ENCODE results near the gene SORCS3. TPM values are rescaled to one million over a fixed set of nuclear protein-coding genes. Genes with fewer than 3 reads are reported as not detected.
A peak's percentile ranks its signal among the peaks of the same experiment; 100 is the strongest.

SORCS3 gene
- total RNA-seq, 2 donors from 2014 or later: not detected

DNA sequence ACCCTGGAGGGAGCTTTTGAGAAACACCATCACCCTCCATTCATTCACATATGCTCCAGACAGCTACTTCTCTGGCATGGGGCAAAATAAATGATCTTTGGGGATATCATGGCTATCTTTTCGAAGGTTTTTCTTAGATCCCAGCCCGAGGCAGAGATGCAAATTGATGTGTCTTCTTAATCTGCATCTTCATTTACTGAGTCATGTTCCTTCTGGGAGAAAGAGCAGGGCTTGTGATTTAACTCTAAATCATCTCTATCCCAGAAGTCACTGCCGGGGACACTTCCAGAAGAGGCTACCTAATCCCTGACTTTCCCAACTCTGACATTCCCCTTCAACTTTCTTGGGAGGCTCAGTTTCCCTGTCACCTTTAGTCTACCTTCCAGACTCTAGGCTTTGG, 90.1 kb downstream of the SORCS3 start:
- Mint-ChIP-seq H3K36me3 (peaks cover 0 to 4% of the 10 kb centered on the region in 2 donors), H3K27ac (no peak overlapping the region)
- no peak for ATAC-seq

DNA sequence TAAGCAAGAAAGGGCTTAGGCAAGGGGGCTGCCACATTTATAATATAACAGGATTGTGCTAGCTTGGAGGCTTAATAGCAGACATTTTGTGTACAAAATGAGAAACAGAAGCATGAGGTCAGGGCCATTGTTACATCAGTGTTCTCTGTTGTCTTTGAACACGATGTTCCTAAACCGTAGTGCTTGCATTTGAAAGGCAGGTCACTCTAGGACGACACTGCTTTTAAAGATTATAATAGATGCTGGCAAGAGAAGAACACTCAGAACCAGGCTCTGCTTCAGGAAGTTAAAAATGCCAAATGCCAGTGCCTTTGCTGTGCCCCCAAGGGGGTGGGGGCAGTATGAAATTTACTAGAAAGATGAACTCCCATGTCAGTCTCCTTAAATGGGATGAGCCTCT, 91.1 kb downstream of the SORCS3 start:
- DNase-seq (ENCODE audit: low spot score in 2 of 2) (no peak), ATAC-seq (no peak)
- Mint-ChIP-seq H3K27ac (no peak overlapping the region), H3K9me3 (no peaks in the 10 kb centered on the region), H3K36me3 (no peaks in the 10 kb centered on the region)

More for the DNA sequence above, 90.1 kb downstream of the SORCS3 start:
- H3K9me3 Mint-ChIP-seq: peaks cover 5% of the 10 kb centered on the region in 2 donors
- DNase-seq (ENCODE audit: low spot score in 2 of 2): no peak

DNA sequence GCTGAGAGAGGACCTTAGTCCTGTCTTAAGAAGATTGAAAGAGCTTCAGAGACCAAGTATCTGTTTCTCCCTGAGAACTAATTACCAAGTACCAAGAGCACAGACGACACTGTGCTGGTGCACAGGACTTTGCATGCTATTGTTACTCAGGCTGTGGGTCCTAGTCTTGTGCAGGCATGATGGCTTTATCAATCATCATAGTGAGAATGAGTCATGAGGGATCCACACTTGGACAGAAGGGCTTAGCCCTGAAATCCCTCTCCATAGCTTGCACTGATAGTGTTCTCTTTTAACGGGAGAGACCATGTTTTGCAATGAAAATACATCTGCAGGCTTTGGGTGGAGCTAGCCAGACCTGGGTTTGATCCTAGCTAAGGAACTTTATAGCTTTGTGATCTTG, 93.3 kb downstream of the SORCS3 start:
- H3K36me3 Mint-ChIP-seq: no peaks in the 10 kb centered on the region
- H3K27ac Mint-ChIP-seq: no peak overlapping the region
- no peak for DNase-seq (ENCODE audit: low spot score in 2 of 2)
- H3K9me3 Mint-ChIP-seq: no peaks in the 10 kb centered on the region
- ATAC-seq: no peak

DNA sequence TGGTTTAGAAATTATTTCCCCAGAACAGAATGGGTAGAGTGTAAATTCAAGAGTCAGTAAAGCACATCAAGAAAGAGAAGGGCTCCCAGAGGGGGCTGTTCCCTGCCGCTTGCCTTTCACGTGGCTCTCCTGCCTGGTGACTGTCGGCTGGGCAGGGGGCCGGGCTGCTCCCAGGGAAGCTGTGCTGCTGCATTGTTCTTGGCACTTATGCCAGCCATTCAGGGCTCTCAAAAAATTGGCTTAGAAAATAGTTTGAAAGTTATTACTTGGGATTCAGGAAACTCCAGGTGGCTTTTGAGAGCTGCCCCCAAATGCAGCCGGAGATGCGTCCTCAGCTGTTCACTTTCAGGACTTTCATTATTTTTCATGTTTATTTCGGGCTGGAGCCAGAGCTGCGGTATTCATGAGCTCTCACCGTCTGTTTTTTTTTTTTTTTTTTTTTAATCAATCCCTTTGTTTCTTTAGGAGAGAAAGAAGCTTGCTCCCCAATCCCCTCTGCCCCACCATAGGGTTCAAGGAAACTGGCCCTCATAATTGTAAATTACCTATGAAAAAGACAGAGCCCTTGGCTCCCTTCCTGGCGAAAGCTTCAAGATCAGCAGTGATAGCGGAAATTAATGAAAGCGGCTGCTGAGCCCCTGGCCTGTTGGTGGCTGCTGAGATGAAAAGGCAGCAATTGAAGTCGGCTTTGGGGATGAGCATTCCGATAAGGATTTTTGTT, 94.1 kb downstream of the SORCS3 start:
- DNase-seq (ENCODE audit: low spot score in 2 of 2) (no peak), ATAC-seq (no peak)
- Mint-ChIP-seq H3K27ac (no peak overlapping the region), H3K9me3 (no peaks in the 10 kb centered on the region), H3K36me3 (no peaks in the 10 kb centered on the region)

DNA sequence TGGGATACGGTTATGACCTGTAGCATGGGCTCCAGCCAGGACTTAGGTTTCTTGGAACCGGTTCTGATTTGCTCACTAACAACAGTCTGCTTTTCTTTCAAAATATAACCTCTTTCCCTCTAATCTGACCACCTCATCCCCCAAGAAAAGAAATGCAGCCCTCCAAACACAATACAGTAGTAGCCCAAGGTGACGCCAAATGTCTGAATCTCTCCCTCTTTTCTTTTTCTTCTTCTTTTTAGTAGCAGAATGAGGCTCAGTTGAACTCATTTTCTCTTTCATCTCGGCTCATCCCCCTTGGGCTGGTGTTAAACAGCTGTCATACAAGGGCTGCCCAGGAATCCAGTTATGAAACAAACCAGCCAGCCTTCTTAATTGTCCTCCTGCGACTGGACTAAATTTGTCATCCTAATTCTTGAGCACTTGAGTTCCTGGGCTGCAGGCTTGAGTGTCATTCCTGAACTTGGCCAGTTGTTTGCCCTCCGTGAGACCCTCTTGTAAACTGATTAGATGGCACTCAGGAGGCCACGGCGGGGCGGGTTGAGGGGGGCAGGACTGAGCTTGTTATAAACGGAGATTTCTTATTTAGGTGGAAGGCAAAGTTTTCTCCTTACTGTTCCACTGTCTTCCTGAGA, 94.8 kb downstream of the SORCS3 start:
- DNase-seq (ENCODE audit: low spot score in 2 of 2) (no peak), ATAC-seq (no peak)
- Mint-ChIP-seq H3K9me3 (no peaks in the 10 kb centered on the region), H3K27ac (no peak overlapping the region), H3K36me3 (no peaks in the 10 kb centered on the region)

DNA sequence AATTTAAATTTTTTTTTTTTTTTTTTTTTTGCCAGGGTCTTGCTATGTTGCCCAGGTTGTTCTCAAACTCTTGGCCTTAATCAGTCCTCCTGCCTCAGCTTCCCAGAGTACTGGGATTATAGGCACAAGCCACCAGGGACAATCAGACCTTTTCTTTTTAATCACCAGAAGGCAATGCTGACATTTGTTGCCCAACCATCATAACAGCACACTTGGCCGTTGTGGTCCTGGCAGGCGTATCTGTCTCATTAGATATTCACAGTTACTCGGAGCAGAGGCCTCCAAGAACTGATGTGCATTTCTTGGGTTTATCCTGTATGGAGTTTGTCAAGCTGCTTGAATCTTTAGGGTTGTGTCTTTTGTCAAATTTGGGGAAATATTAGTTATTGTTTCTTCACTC, 100.0 kb downstream of the SORCS3 start:
- Mint-ChIP-seq H3K27ac (no peak overlapping the region), H3K9me3 (no peaks in the 10 kb centered on the region), H3K36me3 (no peaks in the 10 kb centered on the region)
- no peak for DNase-seq (ENCODE audit: low spot score in 2 of 2)
- no peak for ATAC-seq

DNA sequence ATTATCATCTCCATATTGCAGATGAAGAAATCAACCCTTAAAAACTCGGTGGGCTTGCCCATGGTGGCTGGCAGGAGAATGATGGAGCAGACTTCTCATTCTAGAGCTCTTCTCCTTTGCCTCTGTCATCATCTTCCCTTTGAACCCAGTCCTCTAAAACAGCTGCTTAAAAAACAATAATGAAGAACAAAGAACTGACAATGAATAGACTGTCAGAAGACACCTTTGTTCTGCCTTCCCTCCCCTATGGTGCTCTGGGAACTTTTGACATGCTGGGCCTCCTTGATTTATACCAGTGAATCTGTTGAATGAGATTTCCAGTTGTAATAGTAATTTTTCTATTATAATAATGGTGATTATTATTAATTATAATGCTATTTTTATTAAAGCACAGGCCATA, 103.0 kb downstream of the SORCS3 start:
- H3K36me3 Mint-ChIP-seq: no peaks in the 10 kb centered on the region
- peaks cover 0 to 3% of the 10 kb centered on the region in 2 donors for H3K9me3 Mint-ChIP-seq
- DNase-seq (ENCODE audit: low spot score in 2 of 2) (no peak), ATAC-seq (no peak)
- H3K27ac Mint-ChIP-seq: no peak overlapping the region

DNA sequence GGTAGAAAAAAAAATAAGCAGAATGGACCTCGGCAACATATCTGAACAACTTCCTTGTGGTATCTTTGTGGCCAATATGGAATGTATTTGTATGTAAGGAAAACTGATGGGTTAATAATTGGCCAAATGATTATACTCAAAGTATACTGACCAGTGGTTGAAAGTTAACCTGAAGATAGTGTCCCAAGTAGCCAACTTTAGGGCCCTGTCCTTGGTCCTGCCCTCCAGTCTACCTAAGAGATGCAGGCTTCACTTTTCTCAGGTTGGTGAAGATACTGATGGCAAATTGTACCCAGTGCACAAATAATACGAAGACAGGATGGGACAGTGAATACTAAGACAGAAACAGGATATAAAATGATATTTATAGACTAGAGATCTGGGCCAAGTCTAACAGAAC, 109.2 kb downstream of the SORCS3 start:
- Mint-ChIP-seq H3K36me3 (no peaks in the 10 kb centered on the region), H3K9me3 (peaks cover 0 to 3% of the 10 kb centered on the region in 2 donors), H3K27ac (no peak overlapping the region)
- DNase-seq (ENCODE audit: low spot score in 2 of 2): no peak
- ATAC-seq: no peak

DNA sequence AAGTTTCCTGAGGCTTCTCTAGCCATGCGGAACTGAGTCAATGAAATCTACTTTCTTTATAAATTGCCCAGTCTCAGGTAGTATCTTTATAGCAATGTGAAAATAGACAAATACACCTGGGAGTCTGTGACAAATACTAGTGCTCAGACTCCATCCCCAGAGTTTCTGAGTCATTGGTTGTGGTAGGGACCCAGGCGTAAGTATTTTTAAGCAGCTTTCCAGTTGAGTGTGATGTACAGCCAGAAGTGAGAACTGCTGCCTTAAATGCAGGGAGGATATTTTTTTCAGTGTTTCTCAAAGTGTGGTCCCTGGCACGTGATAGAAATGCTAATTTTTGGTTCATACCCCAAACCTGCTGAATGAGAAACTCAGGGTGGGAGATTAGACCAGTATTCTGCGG, 121.7 kb downstream of the SORCS3 start:
- no peak overlapping the region for H3K27ac Mint-ChIP-seq
- DNase-seq (ENCODE audit: low spot score in 2 of 2): no peak
- H3K36me3 Mint-ChIP-seq: no peaks in the 10 kb centered on the region
- ATAC-seq: no peak
- H3K9me3 Mint-ChIP-seq: no peaks in the 10 kb centered on the region

DNA sequence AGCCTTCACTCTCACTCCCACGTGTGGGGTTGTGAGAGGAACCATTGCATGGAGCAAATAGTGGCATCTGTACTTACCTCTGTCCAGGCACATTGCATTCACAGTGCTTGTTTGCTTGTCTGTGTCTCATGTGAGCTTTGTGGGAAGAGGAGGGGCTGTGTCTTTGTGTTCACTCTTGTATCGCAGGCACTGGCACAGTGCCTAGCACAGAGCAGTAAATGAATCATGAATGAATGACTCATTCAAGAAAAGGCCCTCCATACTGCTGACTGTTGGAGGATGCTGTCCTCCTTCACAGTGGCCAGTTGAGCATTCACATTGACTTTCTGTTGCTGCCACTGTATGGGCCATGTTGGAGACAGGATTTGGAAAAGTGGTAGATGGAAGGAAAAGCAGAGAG, 125.3 kb downstream of the SORCS3 start:
- H3K9me3 Mint-ChIP-seq: no peaks in the 10 kb centered on the region
- H3K36me3 Mint-ChIP-seq: no peaks in the 10 kb centered on the region
- peak; percentile 67 to 71 for ATAC-seq
- DNase-seq (ENCODE audit: low spot score in 2 of 2): no peak
- no peak overlapping the region for H3K27ac Mint-ChIP-seq

DNA sequence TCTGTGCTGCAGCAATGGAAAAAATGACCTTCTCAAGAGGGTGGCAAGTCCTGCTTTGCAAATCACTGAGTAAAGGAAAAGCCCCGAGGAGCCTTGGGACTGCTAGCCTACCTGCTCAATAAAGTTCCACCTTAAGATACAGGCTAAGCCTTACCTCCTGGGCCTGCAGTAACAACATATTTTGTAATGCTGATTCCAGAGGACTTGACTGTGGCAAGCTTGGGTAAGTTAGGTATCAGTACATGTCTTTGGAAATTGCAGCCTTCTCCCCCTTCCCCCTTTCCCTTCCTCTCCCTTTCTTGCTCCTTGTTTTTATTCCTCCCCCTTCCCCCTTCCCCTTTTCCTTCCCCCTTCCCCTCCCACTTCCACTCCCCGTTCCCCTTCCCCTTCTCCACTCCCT, 126.2 kb downstream of the SORCS3 start:
- DNase-seq (ENCODE audit: low spot score in 2 of 2): no peak
- ATAC-seq: no peak
- H3K27ac Mint-ChIP-seq: no peak overlapping the region
- H3K9me3 Mint-ChIP-seq: no peaks in the 10 kb centered on the region
- no peaks in the 10 kb centered on the region for H3K36me3 Mint-ChIP-seq

DNA sequence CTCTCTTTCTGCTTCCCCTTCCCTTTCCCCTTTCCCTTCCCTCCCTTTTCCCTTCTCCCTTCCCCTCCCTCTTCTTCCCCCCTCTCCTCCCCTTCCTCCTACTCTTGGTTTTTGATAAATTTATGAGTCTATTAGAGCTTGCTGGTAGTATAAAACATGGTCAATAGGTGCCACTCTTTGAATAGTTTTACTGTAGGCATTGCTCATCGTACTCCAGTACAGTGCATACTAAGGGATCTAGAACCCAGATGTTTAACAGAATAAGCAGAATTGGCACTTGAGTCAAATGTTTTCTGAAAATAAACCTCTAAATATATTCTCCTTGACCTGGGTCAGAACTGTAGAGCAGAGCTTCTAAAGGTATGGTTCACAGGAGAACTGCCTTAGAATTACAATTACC, 126.7 kb downstream of the SORCS3 start:
- DNase-seq (ENCODE audit: low spot score in 2 of 2): no peak
- Mint-ChIP-seq H3K9me3 (no peaks in the 10 kb centered on the region), H3K27ac (no peak overlapping the region), H3K36me3 (no peaks in the 10 kb centered on the region)
- ATAC-seq: no peak

DNA sequence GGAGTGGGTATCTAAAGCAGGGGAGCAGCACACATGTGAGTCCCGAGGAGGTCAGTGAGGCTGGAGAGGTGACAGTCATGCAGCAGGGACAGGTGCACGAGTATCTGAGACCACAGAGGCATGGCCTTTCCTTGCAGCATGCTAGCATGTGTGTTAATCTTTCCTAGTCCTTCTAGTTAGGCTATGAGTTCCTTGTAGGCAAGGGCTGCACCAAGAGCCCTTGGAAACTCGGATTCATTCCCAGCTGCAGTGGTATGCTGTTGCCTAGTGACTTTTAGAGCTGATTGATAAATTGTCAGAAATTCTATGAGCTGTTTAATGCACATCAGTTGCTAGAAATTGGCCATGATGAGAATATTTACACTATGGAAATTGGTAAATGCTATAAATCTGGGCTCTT, 132.0 kb downstream of the SORCS3 start:
- H3K9me3 Mint-ChIP-seq: no peaks in the 10 kb centered on the region
- ATAC-seq (no peak), DNase-seq (ENCODE audit: low spot score in 2 of 2) (no peak)
- no peaks in the 10 kb centered on the region for H3K36me3 Mint-ChIP-seq
- no peak overlapping the region for H3K27ac Mint-ChIP-seq

DNA sequence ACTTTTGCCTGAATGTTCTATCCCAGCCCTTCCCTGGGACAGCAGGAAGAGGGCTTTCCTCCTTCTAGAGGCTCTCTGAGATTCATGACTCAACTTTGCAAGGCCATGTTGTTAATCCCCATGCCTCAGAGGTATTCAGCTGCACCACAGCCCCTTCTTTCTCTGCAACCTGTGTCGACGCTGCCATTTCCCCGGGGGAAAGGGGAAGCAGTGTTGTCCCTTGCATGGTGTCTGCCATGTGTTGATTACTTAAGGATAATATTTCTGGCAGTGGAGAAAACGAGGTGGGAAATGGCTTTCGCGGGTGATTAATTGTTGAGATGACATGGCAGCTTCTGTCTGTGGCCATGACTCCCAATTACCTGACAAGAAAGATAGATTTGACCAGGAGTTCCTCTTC, 133.1 kb downstream of the SORCS3 start:
- Mint-ChIP-seq H3K9me3 (no peaks in the 10 kb centered on the region), H3K36me3 (no peaks in the 10 kb centered on the region), H3K27ac (no peak overlapping the region)
- no peak for DNase-seq (ENCODE audit: low spot score in 2 of 2)
- ATAC-seq: no peak

DNA sequence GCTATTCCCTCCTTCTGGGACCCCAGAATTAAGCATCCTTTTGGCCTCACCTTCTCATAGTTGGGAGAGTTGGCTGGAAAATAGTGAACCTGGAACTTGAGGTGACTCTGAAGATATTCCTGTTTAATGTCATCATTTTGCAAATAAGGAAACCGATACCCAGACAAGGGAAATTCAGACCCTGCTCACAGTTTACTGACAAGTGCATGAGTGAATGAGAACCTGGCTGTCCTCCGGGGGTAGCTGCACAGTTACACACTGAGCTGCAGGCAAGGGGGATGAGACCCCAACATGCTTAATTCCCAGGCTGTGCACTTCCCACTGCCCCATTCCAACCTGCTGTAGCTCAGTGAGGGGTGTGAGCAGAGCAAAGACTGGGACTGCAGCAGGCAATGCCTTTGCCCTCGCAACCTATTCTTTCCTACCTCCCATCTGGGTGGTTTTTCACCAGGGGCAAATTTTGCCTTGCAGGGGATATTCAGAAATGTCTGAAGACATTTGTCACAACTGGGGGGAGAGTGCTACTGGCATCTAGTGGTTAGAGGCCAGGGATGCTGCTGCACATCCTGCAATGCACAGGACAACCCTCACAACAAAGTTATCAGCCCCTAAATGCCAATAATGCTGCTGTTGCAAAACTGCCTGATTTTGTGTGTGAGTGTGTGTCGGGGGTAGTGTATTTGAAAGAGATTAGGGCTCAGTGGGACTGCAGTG, 136.2 kb downstream of the SORCS3 start:
- Mint-ChIP-seq H3K9me3 (no peaks in the 10 kb centered on the region), H3K36me3 (no peaks in the 10 kb centered on the region), H3K27ac (no peak overlapping the region)
- DNase-seq (ENCODE audit: low spot score in 2 of 2): no peak
- ATAC-seq: no peak

DNA sequence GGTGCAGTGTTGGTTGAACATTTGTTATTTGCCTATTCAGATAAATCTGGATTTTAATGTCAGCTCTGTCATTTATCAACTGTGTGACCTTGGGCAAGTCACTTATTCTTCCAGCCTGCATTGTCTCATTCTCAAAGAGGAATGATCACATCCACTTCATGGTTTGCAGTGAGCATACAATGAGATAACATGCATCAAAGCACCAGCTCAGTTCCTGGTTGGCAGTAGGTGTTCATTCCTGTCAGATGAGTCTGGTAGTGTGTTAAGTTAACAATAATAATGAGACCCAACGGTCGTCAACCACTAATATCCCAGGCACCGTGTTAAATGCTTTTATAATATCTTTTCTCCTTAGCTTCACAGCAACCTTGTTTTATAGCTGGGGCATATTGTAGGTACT, 137.3 kb downstream of the SORCS3 start:
- DNase-seq (ENCODE audit: low spot score in 2 of 2): no peak
- ATAC-seq: no peak
- Mint-ChIP-seq H3K27ac (no peak overlapping the region), H3K36me3 (no peaks in the 10 kb centered on the region), H3K9me3 (no peaks in the 10 kb centered on the region)

DNA sequence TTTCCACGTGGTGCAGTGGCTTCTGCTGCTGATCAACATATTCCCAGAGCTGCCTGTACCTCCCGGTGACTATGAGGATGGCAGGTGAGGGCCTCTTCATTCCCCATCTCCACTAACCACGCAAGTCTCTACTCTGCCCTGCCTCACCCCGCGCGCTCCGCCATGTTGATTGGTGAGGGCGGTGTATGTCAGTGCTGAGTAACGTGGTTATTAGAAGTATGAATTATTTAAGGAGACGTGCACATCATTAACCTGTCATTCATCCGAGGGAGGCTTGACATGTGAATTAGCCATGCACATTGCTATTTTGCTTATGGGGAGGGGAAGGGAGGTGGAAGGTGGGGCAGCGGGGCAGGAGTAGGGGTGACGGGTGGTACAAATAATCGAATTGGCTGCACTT, 138.6 kb downstream of the SORCS3 start:
- ATAC-seq: no peak
- no peak overlapping the region for H3K27ac Mint-ChIP-seq
- no peaks in the 10 kb centered on the region for H3K36me3 Mint-ChIP-seq
- H3K9me3 Mint-ChIP-seq: no peaks in the 10 kb centered on the region
- no peak for DNase-seq (ENCODE audit: low spot score in 2 of 2)

DNA sequence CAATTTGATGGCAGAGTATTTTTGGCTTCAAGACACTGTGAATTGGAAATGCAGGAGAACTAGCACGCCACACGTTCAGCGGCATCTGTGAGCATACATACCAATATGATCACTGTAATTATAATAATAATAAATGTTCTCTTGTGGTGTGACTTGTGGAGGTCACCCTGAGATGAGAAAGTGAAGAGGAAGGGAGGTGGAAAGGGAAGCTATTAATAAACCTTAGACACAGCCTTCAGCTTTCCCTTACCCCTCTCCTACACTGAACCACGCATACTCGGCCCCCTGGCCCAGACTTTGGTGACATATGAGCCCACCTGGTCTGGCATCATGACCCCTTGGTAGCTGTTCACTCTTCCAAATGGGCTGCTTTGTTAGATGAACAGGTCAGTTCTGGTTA, 139.1 kb downstream of the SORCS3 start:
- H3K27ac Mint-ChIP-seq: no peak overlapping the region
- no peak for ATAC-seq
- H3K36me3 Mint-ChIP-seq: no peaks in the 10 kb centered on the region
- H3K9me3 Mint-ChIP-seq: no peaks in the 10 kb centered on the region
- no peak for DNase-seq (ENCODE audit: low spot score in 2 of 2)
